Measurements from ENCODE around the gene C10orf67.

GRCh38 chr10:23338886-23339285, 5.7 kb downstream of the C10orf67 start:
- TF ChIP-seq, protein P1, sequence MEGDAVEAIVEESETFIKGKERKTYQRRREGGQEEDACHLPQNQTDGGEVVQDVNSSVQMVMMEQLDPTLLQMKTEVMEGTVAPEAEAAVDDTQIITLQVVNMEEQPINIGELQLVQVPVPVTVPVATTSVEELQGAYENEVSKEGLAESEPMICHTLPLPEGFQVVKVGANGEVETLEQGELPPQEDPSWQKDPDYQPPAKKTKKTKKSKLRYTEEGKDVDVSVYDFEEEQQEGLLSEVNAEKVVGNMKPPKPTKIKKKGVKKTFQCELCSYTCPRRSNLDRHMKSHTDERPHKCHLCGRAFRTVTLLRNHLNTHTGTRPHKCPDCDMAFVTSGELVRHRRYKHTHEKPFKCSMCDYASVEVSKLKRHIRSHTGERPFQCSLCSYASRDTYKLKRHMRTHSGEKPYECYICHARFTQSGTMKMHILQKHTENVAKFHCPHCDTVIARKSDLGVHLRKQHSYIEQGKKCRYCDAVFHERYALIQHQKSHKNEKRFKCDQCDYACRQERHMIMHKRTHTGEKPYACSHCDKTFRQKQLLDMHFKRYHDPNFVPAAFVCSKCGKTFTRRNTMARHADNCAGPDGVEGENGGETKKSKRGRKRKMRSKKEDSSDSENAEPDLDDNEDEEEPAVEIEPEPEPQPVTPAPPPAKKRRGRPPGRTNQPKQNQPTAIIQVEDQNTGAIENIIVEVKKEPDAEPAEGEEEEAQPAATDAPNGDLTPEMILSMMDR (IDR thresholded peaks at IDR 0.05; ENCODE audit: borderline replicate concordance, extremely low read depth, low read length, poor library complexity, severe bottlenecking) = peak; percentile 14
- TF ChIP-seq EZH2 (IDR thresholded peaks at IDR 0.05; ENCODE audit: borderline replicate concordance, low read depth, low read length, severe bottlenecking) = no peak
